ENCODE measurements around the gene RBP5.

The RBP5 gene

DNA sequence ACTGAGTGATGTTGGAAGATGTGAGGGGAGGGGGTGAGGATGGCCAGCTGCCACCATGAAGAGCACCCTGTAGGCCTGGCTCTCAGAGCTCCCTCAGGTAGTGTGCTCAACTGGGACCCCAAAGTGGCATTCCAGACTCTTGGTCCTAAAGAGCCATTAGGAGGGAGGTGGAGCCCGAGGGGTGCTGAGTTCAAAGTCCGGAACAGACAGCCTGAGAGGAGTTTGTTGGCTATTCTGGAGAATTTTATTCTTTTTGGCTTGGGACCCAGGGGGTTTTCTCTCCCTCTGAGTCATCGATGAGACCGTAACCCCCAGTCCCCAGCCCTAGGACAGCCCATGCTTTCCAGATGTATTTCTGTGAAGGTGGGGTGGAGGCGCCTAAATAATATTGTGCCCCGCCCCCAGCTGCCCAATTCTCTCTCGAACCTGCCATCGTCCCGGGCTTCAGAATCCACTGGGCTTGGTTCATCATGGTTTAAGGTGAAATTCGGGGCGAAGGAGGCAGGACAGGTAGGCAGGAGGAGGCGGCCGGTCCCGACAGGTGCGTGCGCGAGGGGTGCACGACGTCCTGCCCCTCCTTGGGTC is 690 bp upstream of the RBP5 start:
- DNase-seq (ENCODE audit: low read depth, low spot score): no peak
- H3K4me3 ChIP-seq (ENCODE audit: low read length): peak overlapping the region; percentile 88

DNA sequence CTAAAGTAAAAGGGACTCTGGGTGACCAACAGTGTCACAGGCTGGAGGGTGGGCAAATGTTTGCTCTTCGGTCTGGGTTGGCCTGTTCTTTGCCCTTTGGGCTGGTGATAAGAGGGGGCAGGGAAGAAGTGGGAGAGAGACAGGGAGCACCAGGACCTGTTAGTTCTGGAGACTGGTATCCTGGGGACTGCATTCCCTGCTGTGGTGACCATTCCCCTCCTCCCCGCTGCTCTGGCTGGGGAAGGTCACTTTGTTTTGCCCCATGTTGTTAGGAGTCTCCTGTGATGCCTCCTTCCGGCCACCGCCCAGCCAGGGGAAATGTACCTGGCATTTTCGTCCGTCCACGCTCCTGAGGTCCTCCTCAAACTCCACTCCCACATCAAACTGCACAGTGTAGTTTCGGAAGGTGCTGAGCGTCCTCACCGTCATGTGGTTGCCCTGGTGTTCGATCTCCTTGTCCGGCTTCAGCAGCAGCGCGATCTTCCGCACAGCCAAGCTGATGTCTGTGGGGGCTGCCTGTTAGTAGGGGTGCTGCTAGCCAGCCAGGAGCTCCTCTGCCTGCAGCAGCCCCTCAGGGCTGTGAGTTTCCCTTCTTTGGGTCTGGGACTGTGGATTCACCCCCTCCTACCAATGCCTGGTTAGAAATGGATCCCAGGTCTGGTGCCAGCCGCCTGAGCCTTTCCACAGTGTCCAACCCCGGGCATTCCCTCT is 618 bp downstream of the RBP5 start:
- no peak for DNase-seq (ENCODE audit: low read depth, low spot score)
- no peak overlapping the region for H3K4me3 ChIP-seq (ENCODE audit: low read length)

DNA sequence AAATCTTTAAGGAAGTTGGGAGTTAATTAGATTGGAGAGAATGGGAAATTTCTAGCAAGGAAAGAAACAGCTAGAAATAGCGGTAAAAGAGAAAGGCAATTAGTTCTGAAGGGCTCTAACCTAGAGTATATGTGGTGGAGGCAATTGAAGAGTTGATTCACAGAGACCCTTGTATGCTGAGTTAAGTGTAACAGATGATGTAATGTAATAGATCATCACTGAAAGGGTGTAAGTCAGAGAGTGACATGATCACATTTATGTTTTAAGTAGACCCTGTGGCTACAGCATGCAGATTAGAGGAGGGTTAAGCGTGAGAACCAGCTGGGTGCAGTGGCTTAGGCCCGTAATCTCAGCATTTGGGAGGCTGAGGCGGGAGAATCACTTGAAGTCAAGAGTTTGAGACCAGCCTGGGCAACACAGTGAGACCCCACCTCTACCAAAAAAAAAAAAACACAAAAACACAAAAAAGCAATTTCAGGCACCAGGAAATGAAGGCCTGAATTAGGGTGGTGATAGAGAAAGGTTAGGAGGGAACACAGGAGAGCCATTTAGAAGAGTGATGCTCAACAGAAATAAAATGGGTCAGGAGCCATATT is 3.0 kb downstream of the RBP5 start:
- H3K4me3 ChIP-seq (ENCODE audit: low read length): no peak overlapping the region
- no peak for DNase-seq (ENCODE audit: low read depth, low spot score)

DNA sequence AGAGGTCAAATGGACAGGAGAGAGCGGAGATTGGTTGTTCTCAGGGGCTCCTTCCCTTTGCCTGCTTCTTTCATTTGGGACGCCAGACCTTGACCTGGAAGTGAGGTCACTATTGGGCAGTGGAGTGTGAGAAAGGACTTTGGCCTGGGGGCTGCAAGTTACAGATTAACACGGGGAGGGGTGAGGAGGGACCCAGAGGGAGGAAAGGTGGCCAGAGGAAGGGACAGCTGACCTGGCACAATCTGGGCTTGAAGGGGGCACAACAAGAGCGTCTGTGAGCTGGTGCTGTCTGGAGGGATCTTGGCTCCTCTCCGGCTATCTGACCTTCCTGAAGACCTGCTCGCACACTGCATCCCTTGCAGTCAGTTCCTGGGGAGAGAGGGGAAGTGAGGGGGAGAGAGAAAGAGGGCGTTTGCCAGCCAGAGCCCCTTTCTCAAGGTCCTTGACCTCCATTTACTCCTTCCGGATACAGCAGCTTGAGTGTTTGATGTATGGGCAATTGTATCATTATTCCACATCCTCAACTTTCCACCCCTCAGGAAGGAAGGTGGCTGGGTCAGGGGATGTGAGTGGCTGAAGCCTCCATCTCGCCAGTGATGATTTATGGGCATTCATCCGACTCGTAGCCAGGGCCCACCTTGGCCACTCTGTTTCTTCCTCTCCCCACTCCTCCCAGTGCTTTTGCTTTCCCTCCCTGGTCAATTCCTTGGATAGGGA is 4.7 kb downstream of the RBP5 start:
- no peak for DNase-seq (ENCODE audit: low read depth, low spot score)
- no peak overlapping the region for H3K4me3 ChIP-seq (ENCODE audit: low read length)

DNA sequence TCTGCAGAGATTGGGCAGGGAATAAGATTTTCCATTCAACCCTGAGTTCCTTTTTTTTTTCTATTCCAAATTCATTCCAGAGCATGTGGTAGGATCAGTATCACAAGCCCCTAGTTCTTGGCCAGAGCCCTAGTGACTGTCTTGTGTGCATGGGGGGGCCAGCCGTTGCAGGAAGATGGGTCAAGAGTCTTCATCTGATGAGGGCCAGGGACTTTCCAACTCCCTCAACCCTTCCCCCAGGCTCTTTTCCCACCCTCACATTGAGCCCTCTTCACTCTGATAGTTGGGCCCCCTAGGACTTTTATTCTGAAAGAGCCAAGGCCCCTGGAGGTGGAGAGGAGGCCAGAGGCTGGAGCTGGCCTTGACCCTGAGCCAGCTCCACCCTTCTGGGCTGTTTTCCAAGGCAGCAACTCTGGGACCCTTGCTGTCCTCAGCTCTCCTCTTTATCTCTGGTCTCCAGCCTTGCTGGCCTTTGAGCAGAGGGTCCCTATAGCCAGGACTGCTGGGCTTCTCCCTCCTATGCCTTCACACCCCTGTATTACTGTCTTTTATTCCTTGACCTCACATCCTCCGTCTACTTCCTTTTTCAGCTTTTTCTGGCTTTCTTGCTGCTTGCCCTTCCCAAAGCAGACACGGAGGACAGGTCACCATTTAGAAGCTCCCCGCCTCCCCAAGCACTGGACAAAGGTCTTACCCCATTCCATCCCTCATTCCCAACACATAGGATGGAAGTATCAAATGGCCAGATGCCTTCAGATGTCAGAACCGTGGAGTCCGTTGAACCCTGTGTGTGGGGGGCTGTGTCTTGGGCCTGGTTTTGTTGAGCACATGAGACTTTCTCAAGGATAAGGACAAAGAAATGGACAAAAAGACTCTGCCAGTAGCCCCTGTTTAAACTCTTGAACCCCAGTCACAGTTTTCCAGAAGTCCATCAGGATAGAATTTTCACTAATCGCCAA is 5.6 kb downstream of the RBP5 start:
- no peak for DNase-seq (ENCODE audit: low read depth, low spot score)
- H3K4me3 ChIP-seq (ENCODE audit: low read length): no peak overlapping the region

DNA sequence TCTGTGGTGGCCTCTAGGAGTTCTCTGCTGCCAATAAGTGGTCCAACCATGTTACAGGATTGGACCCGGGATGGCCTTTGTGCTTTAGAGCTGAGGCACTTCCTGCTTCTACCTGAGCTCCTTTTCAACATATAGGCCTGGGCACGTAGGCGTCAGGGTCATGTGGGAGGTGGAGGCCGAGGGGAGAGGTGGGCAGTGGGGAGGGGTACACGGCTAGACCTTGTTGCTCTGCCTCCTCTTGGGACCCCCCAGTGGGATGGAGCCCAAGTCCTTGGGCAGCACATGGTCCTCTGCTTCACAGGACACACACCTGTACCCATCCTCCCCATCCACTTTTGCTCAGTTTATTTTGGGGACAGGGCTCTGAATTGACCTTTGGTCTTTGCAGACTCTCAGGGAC is 7.4 kb downstream of the RBP5 start:
- H3K4me3 ChIP-seq (ENCODE audit: low read length): no peak overlapping the region
- no peak for DNase-seq (ENCODE audit: low read depth, low spot score)

DNA sequence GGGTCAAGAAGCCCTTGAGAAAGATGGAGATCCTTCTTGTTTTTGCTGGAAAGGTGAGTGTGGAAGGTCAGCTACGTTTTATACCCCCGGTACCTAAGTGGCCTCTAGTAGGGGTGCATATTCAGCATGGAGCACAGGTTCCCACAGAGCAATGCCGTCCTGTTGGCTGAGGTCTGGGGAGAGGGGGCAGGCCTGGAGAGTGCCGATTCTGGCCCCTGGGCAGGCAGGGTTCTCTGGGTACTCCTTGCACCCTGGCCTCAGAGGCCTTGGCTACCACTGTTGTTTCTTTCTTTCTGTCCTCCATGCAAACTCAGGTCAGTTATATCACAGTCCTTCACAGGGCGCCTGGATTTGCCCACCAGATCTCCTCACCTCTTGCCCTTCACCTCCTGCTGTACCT is 8.5 kb downstream of the RBP5 start:
- no peak for DNase-seq (ENCODE audit: low read depth, low spot score)
- no peak overlapping the region for H3K4me3 ChIP-seq (ENCODE audit: low read length)

DNA sequence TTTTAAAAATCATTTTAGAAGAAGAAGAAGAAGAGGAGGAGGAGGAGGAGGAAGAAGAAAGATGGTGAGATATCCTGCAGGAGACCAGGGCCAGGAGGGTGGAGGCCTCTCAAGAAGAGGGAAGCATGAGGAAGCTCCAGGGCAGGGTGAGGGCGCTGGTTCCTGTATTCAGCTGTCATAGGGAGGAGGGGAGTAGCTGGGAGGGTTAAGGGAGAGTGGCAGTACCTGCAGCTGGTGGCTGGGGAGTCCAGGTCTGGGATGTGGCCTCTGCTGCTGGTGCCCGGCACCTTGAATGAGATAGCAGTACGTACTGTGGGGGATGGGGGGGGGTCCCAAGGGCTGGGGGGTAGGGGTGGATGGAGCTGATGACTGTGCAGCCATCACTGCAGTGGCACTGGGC is 9.8 kb downstream of the RBP5 start:
- H3K4me3 ChIP-seq (ENCODE audit: low read length): no peak overlapping the region
- no peak for DNase-seq (ENCODE audit: low read depth, low spot score)

DNA sequence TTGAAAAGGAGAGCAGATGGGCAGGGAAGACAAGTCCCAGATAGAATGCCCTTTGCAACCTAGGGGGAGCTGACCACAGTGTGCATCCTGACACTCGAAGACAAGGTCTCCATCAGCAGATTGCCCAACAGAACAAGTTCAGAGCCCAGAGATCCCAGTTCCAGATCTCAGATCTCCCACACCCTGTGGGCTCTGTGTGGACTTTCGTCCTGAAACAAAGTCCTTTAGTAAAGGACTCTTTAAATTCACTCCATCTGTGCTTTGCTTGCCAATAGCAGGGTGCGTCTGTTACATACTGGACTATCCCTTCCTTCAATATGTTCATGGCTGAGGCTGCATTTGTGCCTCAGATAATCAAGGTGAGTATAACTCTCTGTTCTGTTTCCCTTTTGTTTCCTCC is 11.0 kb downstream of the RBP5 start:
- DNase-seq (ENCODE audit: low read depth, low spot score): no peak
- H3K4me3 ChIP-seq (ENCODE audit: low read length): no peak overlapping the region

DNA sequence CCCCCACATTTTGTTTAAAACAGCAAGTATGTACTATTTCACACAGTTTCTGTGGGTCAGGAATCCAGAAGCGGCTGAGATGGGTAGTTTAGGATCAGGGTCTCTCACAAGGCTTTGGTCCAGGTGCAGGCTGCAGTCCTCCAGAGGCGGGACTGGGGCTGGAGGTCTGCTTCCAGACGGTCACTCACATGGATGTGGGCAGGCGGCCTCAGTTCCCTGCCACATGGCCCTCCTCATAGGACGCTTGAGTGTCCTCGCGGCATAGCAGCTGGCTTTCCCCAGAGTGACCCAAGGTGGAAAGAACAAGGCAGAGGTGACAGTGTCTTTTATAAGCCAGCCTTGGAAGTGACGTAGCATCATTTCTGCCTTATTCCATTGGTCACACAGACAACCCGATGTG is 11.8 kb downstream of the RBP5 start:
- no peak for DNase-seq (ENCODE audit: low read depth, low spot score)
- no peak overlapping the region for H3K4me3 ChIP-seq (ENCODE audit: low read length)

DNA sequence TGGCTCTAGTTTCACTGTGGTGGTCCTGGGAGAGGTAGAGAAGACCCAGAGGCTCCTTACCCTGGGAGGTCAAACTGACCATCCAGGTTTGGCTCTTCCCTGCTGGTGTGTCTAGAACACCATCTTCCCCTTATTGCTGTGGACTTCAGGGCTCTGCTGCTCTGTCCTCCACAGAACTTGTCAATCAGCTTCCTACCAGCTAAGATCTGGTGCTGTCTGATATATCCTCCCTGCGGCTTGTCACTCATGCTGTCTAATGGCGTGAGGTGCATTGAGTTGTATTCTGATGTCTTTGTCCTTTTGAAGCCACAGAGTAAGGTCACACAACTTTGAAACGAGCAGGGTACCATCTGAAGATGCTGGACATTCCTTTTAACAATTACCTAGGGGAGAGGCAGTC is 12.5 kb downstream of the RBP5 start:
- DNase-seq (ENCODE audit: low read depth, low spot score): no peak
- no peak overlapping the region for H3K4me3 ChIP-seq (ENCODE audit: low read length)

DNA sequence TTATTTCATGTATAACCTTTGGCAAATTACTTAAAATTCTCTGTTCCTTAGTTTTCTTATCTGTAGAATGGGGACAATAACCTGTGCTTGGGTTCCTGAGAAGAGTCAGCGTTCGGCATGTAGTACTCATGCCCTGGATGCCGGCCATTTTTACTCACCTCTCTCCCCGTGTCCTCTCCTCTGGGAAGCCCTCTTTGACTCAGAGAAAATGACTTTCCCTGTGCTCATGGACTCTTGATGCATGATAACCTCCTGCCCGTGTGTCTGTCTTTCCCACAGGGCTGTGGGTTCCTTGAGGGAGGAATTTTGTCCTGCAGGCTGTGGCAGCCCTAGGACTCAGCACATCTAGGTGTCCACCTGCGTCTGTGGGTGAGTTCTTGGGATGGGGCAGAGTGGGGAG is 13.8 kb downstream of the RBP5 start:
- no peak for DNase-seq (ENCODE audit: low read depth, low spot score)

DNA sequence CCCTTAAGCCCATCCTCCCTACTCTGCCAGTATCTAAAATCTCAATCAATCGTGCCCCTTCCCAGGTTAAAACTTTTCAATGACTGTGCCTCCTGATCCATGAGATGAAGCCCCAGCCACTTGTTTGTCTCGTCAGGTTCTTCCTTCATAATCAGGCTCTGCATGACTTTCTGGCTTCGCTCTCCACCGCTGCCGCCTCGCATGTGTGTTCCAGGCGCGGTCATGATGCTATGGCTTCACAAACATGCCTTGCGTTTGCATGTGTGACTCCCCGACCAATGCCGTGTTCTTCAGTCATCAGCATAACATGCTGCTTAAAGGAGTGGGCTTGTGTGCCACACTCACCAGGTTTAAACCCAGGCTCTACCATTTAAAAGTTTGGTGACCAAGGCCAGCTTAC is 14.7 kb downstream of the RBP5 start:
- no peak overlapping the region for H3K4me3 ChIP-seq (ENCODE audit: low read length)
- no peak for DNase-seq (ENCODE audit: low read depth, low spot score)

More for the DNA sequence above, 13.8 kb downstream of the RBP5 start:
- H3K4me3 ChIP-seq (ENCODE audit: low read length): no peak overlapping the region

DNA sequence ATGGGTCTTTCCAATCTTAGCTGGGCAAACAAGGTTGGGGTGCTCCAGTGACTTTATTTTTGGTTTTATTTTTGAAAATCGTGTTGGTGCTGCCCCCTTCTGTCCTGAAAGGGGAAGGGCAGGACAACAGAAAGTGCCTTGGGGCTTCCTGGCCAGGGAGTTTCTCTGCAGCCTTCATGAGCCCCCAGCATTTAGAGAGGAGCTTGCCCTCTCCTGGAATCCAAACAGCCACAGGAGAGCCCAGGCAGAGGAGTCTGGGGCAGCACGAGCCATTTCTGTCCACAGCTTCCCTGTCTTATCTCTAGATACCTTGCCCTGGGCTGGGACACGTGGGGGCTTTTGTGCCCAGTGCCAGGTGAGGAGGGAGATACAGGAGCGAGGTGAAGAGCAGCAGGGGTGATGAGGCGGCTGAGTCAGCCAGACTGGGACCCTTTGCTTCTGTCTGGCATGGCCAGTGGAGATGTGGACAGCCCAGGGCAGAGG is 15.3 kb downstream of the RBP5 start:
- peak; percentile 42 for DNase-seq (ENCODE audit: low read depth, low spot score)

DNA sequence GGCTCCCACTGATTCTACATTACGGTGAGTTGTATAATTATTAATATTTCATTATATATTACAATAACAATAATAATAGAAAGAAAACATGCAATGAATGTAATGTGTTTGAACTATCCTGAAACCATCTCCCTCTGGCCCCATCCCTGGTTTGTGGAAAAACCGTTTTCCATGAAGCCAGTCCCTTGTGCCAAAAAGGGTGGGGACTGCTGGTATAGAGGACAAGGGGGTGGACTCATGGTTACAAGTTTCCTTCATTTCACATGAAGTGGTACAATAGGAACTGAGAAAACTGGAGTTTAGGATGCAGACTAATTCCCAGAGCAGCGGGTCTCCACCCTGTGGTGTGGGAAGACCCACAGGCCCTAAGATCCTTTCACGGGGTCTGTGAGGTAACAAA is 16.6 kb downstream of the RBP5 start:
- DNase-seq (ENCODE audit: low read depth, low spot score): no peak
- no peak overlapping the region for H3K4me3 ChIP-seq (ENCODE audit: low read length)

More for the DNA sequence above, 15.3 kb downstream of the RBP5 start:
- H3K4me3 ChIP-seq (ENCODE audit: low read length): no peak overlapping the region

DNA sequence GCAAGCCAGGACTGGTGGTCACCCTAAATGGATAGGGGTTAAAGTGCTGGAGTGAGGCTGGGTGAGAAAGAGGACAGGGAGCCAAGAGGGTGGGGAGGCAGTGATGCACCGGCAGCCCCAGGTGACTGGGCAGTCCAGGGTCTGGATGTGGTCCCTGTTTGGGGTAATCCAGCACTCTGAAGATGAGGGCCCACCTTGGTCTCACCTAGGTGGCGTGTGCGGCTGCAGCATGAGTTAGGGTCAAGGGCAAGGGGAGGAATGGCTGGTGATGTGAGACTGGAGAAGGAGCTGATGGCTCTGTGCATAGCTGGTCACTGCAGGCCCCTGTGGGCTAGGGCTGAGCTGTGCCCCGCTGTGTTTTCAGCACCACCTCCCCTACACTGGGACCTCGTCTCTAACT is 18.0 kb downstream of the RBP5 start:
- no peak for DNase-seq (ENCODE audit: low read depth, low spot score)
- H3K4me3 ChIP-seq (ENCODE audit: low read length): no peak overlapping the region

DNA sequence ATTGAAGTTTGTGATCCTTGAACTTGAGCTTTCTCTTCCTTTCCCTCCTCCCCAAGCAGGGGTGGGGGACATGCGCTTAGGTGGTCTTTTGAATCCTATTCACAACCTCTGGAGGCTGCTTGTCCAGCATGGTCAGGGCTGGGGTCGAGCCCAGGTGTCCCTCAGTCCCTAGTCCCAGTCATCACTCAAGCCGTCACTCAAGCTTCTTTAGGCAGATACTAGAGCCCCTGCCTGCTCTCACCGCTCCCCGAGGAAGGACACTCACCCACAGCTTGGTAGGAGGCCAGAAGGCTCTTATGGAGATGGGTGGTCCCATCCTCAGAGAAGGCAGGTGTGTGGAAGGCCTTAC is 19.1 kb downstream of the RBP5 start:
- DNase-seq (ENCODE audit: low read depth, low spot score): no peak
- H3K4me3 ChIP-seq (ENCODE audit: low read length): peak overlapping the region; percentile 52; the same call in 1 of the 2 replicates

DNA sequence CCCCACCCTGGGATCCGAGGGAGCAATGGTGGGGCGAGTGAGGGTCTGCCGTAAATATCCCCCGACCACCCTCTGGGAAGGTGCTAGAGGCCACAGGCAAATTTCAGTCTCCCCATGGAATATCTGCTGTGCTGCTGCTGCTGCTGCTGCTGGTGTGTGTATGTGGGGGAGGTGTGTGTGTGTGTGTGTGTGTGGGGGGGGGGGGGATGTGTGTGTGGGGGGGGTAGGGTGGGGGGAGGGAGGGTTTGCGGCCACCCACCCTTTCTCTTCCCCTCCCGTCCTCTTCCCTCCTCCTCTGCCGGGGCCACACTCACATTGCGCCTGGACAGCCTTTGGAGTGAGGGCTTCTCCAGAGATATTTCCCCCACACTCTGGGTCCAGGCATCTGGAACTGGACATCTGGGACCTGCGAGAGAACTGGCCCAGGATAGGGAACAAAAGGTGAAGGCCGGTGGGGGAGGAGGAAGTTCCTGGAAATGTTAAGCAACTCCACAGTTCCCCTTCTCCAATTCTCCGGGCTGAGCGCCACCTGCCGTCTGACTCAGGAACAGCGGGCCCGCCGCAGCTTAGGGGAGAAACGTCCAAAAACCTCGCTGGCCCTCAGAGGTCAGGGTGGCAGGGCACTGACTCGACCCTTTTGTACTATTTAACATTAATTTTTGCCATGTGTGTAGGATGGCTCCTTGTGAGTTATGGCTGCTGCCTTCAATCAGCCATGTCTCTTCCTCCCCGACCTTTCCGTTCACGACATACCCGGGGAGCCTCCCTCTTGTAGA is 19.7 kb downstream of the RBP5 start, which contains the start of gene C1RL:
Gene C1RL (minus strand): TSS at position 419 of the 776 bp plus-strand sequence. CDS start 34 bp downstream, at position 385.
- DNase-seq (ENCODE audit: low read depth, low spot score): no peak
- peak within 1 kb of the TSS; percentile 52 for H3K4me3 ChIP-seq (ENCODE audit: low read length)

Data from Jurkat, Clone E6-1 (cell line).